GM21423 (cell line): ENCODE measurements around the gene TAAR1.
"Not testable (repeated sequence)": the region's sequence is repeated elsewhere in the genome, so short reads cannot be mapped to it uniquely, and the experiment has no call there.

Source experiments
- ATAC-seq: cut with Tn5 transposase; IDR thresholded peaks from one replicate; pipeline ENCODE4 v1.9.1; 2021; ENCODE audit warnings: mild to moderate bottlenecking, moderate library complexity; ENCODE audit not compliant: unreplicated experiment

TAAR1 gene

DNA sequence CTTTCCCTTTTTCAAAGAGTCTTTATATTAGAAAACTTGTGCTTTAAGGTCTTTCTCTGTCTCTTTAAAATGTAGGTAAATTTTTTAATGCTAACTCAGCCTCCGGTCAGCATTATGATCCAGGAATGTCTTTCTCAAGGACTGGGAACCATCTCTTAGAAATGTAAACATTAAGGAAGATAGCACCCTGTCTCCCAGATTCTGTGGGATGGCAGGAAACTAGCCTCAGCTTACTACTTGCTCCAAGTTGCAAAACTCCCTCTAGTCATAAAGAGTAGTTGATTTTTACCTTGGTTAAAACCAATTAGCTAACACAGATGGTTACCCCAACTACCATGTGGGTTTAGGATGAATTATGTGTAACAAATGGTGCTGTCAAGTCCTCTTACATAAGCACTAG lies 4.7 kb upstream of the TAAR1 start:
- no peak for ATAC-seq

DNA sequence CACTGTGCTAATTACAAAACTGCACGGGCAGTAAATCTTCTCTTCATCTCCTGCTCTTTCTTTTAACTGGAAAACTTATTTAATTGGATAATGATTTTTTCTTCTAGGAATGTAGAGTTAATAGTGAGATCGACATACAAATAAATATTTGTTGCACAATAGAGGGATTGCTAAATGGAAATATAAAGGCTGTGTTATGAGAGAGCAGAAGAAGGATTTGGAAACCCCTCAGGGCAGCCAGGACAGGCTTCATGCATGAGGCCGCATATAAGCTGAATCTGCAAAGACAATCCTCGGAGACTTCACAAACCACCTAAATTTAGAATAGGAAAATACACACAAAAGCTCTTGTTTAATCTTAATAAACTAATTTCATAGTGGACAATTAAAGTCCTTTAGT lies 2.9 kb upstream of the TAAR1 start:
- ATAC-seq: no peak

DNA sequence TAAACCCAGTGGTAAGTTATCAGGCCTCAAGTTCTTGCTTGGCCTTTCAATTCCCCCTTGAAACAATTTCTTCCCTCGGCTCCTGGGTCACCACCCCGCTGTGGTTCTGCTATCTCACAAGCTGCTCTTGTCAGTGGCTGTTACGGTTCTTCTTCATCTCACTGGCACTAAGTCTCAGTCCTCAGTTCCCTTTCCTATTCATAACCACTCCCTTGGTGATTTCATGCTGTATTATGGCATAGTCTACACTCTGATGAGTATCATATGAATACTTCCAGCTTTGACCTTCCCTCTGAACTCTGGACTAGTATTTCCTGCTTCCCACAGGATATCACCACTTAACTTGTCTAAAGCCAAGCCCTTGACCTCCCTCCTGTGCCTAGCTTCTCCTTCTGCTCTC lies 7.9 kb downstream of the TAAR1 start:
- peak; percentile 42 for ATAC-seq

DNA sequence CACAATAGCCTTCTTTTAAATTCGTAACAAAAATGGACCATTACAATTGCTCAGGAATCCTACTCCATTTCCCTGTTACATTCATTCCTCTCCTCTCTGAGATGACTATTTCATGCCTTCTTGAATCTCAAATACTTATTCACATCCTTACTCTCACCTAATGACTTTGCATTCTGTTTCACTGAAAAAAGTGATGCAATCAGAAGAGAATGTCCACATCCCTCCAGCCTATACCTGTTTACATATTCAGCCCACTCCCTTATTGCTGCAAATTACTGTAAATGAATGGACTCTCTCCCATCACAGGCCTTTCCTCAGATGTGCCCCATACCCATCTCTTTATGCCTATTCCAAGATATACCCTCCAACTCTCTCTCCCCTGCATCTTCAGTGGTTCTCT lies 8.6 kb downstream of the TAAR1 start:
- ATAC-seq: no peak

DNA sequence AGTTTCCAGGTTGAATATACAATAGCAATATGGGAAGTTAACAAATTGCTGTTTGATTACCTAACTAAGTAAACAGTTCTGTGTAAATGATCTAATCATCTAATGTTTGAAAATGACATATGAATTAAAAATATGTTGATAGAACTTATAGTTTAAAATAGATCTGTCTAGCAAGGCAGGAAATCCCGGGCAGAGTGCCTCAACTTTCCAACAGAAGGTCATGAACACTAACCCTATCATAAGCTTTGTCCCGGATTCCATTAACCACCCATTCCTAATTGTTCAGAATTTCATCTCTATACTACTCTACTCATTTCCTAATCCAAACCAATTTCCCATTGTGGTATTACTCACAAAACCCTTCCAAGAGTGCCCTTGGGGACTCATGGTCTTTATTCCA lies 10.2 kb downstream of the TAAR1 start:
- no peak for ATAC-seq

DNA sequence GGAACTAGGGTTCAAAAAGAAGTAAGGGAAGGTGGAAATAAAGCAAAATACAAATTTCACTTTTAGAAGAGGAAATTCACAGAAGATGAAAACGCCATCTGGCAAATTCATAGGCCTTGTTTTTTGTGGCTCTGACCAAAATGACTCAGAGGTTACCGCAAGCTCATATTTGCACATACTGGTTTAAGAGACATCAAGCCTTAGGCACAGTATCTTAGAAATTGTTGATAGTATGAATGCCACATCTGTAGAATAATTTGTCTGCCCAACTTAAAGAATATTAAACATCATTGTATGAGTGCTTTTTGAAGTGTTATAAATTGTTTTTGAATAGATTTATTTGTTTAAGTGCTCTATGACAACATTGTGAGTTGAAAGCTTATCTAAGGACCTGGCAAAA lies 10.6 kb downstream of the TAAR1 start:
- ATAC-seq: peak; percentile 76

DNA sequence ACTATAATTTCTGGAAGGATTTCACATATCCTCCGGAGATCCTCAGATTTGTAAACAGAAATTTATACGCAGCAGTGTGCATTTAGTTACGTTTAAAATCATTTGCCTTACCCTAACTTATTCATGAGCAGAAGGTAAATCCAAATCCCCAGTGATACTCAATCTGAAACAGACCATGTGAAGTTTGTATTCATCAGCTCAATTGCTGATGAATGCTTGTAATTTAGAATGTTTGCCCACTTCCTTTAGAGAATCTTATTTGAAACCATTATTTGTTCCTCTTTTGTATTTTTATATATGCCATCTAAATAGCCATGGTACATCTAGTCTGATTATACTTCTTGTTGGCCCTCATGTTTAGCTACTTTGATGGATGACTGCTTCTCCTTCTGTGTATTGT lies 15.4 kb downstream of the TAAR1 start:
- no peak for ATAC-seq

DNA sequence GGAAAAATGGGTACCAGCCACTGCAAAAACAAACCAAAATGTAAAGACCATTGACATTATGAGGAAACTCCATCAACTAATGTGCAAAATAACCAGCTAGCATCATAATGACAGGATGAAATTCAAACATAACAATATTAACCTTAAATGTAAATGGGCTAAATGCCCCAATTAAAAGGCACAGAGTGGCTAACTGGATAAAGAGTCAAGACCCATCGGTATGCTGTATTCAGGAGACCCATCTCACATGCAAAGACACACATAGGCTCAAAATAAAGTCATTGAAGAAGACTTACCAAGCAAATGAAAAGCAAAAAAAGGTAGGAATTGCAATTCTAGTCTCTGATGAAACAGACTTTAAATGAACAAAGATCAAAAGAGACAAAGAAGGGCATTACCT lies 21.8 kb downstream of the TAAR1 start:
- not testable (repeated sequence) for ATAC-seq

DNA sequence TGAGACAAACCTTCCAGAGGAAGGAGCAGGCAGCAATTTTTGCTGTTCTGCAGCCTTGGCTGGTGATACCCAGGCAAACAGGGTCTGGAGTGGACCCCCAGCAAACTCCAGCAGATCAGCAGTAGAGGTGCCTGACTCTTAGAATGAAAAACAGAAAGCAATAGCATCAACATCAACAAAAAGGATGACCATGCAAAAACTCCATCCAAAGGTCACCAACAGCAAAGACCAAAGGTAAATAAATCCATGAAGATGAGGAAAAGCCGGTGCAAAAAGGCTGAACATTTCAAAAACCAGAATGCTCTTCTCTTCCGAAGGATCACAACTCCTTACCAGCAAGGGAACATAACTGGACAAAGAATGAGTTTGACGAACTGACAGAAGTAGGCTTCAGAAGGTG lies 23.1 kb downstream of the TAAR1 start:
- ATAC-seq: not testable (repeated sequence)

DNA sequence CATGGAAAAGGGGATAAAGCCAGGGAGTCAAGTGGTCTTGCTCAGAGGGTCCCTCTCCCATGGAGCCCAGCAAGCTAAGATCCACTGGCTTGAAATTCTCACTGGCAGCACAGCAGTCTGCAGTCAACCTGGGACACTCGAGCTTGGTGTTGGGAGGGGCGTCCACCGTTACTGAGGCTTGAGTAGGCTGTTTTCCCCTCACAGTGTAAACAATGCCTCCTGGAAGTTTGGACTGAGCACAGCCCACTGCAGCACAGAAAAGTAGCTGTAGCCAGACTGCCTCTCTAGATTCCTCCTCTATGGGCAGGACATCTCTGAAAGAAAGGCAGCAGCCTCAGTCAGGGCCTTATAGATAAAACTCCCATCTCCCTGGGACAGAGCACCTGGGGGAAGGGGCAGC lies 23.7 kb downstream of the TAAR1 start:
- not testable (repeated sequence) for ATAC-seq

DNA sequence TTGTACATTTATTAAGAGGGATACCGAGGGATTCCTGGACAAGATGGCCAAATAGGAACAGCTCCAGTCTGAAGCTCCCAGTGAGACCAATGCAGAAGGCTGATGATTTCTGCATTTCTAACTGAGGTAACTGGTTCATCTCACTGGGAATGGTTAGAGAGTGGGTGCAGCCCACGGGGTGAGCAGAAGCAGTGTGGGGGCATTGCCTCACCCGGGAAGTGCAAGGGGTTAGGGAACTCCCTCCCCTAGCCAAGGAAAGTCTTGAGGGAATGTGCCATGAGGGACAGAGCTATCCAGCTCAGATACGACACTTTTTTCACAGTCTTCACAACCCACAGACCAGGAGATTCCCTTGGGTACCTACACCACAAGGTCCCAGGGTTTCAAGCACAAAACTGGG lies 24.2 kb downstream of the TAAR1 start:
- ATAC-seq: no peak

DNA sequence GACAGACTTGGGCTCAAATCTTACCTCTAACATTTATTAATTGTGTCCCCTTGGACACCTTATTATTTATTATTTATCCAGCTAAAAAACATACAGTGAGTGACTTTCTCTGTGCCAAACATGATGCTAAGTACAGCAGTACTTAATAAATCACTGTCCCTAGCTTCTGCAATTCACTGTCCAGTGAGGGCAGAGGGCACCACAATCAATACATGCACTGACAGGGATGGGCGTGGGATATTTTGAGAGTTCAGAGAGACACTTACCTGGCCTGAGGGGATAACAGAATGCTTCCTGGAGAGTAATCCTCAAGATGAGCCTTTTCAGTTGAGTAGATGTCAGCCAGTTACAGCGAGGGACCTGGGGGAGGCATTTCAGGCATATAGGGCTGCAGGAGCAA lies 25.6 kb downstream of the TAAR1 start:
- ATAC-seq: no peak

DNA sequence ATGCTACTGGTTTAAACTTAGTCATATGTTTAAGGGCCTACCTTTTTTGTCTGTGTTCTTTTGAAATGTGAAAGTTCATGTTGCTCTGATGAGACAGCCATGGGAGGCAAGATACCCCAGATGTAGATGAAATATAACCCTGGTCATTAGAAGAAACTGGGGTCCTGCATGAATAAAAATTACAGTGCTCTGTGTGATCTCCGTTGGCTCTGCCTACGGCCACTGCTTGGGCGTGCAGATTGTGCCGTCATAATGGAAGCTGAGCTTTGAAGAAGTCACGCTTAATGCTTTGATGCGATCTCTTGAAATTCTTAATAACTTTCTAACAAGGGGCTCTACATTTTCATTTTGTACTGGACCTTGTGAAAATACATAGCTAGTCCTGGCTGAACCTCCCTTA lies 34.8 kb downstream of the TAAR1 start, which contains the start of gene TAAR2:
Gene TAAR2 (minus strand): TSS at position 101 of the 400 bp plus-strand sequence. CDS start 0 bp downstream, at position 101.
- no peak for ATAC-seq

DNA sequence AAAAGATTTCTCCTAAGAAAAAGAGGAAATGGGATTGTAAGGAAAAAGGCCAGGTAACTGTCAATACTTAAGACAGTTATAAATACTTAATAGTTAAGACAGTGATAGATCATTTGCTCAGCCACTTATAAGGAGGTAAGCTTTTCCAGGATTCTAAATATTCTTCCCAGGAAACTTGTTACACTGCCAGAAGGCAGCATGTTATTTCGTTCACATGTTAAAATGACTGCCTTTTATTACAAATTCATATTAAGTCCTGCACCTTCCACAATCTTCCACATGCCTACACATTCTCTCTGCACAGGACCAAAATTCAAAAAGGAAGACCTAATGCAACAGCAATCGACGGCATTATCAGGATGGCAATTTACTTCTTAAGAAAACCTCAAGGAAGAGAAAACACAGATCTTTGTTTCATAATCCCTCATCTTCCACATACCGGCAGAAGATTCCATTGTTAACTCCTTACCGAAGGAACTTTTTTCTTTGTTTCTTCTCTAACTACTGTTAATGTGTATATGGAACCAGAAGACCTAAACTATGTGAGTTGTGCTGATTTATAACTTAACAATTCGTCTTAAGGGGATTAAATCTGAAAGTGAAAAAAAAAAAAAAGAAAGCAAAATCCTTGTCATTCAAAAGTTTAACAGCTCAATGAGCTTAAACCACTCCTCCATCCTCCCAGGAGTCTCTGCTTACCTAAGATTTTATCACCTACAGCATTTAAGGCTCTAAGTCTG lies 35.7 kb downstream of the TAAR1 start:
- ATAC-seq: no peak

DNA sequence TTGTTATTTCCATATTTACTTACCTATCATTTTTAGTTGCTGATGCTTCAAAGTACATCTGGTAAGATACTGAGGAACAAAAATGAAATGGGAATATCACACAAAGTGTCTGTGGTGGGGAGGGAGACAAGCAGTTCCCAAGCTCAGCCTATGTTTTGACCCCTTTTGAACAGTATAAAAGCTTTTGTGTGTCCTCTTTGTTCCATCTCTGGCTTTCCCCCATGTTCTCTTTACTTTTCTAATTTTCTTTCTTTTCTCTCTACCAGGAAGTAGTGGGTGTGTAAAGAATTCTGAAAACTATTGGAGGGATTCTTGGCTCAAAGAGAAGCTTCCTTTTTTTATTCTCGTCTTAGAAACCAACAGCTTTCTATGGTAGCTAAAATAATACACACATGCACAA lies 42.3 kb downstream of the TAAR1 start:
- no peak for ATAC-seq

DNA sequence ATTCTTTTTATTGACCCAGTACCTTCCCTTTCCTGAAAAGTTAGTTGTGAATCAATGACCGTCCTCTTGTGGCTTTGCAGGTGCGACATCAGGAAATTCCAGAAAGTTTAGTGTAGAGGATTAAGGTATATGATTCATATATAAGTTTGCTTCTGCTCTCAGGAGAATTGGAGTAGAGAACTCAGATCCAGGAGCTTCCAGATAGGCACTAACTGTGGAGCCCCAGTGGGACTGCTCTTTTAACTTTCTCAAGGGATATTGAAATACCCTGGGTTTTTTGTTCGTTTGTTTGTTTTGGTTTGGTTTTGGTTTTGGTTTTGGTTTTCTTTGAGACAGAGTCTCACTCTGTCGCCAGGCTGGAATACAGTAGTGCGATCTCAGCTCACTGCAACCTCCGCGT lies 44.4 kb downstream of the TAAR1 start:
- ATAC-seq: no peak

DNA sequence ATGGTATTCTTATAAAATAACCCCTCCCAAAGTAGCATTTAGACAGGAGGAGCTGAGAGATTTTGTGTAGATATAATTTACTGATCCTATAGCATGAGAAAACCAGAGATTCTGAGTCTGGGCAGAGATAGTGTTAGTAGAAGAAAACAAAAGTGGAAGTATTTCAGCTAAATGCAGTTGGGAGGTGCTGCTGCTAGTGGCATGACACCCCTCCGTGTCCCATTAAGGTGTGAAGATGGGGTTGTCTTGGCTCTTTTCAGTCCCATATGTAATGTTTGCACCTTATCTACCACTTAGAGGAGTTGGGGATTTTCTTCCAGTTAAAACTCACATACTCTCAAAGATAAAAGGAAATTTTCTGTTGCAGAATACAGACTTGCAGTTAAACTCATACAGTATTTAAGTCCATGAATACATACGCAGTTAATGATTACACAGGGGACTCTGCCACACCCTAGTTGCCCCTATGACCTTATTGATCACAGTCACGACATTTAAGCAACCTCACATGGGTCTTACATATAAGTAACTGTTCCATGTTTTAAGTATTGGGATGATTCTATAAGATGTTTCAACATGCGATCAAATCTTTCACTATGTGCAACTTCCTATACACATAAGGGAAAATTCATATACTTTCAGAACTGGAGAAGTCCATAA lies 46.4 kb downstream of the TAAR1 start:
- peak; percentile 48 for ATAC-seq

DNA sequence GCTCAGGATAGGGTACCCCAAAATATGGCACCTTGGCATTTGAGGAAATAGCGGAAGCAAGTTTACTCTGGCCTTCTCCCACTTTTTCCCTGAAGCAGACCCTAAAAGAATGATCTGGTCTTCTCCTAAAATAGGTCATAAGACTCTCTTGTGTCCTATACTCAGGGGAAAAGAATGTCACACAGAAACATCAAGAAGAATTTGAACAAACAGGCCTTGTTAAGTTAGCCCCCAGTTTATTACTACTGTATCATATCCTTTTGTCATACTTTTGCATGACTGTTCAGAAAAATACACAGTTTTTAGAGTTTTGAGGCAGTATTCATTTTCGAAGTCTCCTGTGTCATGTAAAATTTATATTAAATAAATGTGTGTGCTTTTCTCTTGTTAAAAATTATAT lies 47.4 kb downstream of the TAAR1 start:
- no peak for ATAC-seq

DNA sequence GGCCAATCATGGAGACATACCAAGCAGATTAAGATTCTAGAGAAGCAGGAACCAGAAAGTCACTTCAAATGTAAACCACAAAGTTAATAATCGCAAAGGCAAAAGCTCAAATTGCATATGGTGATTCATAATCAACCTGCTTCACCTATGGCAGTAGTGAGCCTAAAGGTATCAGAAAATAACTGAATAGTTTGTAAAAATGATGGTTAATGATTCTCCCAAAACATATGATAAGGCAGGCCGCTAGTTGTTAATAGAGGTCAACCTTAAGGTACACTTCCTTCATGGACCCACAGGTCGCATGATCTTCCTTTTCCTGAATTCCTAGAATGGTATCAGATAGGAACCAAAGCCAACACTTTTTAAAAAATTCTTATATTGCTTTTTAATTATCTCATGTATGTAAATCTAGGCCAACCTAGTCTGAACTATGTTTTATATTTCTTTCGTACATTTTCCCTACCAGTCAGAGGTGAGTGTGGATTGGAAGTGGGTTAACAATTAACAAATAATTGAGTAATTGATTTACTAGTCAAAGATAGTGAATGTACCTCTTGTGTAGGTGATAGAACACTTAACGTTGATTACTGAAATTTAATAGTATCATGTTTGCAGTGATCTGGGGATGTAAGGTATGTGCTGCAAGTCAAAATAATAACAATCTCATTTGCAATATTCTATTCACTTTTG lies 51.3 kb downstream of the TAAR1 start:
- ATAC-seq: peak; percentile 82

DNA sequence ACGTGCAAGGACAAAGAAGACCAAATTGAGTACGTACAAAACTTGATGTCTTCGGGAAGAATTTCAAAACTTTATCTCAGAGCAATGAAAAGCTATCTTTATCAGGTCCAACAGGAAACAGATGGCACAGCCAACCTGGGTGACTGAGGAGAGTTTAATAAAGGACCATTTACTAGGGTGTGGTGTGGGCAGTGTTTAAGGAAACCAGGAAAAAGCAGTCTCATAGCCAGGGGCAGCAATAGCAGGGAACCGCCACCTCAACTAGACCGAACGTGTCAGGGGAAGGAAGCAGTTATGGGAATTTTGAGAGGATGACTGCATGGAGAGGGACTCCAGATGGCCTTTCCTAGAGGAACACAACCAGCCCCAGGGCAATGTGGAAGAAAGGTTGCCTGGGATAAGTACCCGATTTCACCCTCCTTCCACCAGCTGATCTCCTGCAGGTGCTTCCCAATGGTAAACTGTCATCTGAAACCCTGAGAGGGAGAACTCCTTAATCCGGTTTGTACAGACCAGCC lies 54.3 kb downstream of the TAAR1 start:
- ATAC-seq: no peak

DNA sequence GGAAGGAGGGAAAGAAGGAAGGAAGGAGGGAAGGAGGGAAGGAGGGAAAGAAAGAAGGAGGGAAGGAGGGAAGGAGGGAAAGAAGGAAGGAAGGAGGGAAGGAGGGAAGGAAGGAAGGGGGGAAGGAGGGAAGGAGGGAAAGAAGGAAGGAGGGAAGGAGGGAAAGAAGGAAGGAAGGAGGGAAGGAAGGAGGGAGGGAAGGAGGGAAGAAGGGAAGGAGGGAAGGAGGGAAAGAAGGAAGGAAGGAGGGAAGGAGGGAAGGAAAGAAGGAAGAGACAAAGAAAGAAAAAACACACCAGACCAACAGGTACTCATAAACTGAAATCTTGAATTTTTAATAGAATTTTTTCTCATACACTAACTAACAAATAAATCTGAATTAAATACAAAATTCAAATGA lies 58.1 kb downstream of the TAAR1 start:
- not testable (repeated sequence) for ATAC-seq

DNA sequence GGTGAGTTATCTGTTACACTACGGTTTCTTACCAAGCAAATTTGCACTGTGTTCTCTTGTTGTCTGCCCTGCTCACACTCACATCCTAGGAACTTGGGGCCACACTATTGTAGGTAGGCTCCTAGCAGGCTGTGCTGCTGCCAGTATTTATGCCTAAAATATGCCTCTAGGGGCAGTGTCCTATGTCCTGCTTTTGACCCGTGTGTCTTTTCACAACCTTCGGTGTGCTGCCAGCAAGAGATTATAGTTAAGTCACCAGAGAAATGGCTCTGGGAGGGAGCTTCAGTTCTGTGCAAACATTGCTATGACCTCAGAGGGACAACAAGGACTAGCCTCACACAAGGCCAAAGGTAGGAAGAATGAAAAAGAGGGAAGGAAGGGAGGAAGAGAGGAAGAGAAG lies 60.5 kb downstream of the TAAR1 start:
- ATAC-seq: peak; percentile 62
